Activated naive CD4-positive, alpha-beta T cell treated with anti-CD3 and anti-CD28 coated beads for 36 hours (primary cell): ENCODE data around the gene OR12D3. TPM values are rescaled to one million over a fixed set of nuclear protein-coding genes. Genes with fewer than 3 reads are reported as not detected.

ENCODE experiments used
- CTCF ChIA-PET: fragments of 350-600 bp; sonication (Branson Sonifier 250); formaldehyde crosslinking; loops from one replicate; lab custom pipeline; 2021; ENCODE audit warnings: antibody characterized with exemption; lab: Charles Lee
- DNase-seq: peaks from one replicate; pipeline ENCODE4 v3.0.0-alpha.2; 2020
- H3K27ac Mint-ChIP-seq: one replicate; pipeline ENCODE4 v1.8.0; 2021; ENCODE audit warnings: mild to moderate bottlenecking, mixed read lengths
- H3K27me3 Mint-ChIP-seq: one replicate; pipeline ENCODE4 v1.8.0; 2021; ENCODE audit warnings: low read depth, mixed read lengths
- H3K36me3 Mint-ChIP-seq: one replicate; pipeline ENCODE4 v1.8.0; 2021; ENCODE audit warnings: low read depth, mixed read lengths
- H3K4me1 Mint-ChIP-seq: one replicate; pipeline ENCODE4 v1.8.0; 2021; ENCODE audit warnings: low read depth, mixed read lengths
- H3K4me3 Mint-ChIP-seq: one replicate; pipeline ENCODE4 v1.8.0; 2021; ENCODE audit warnings: mild to moderate bottlenecking, moderate library complexity, mixed read lengths
- H3K9me3 Mint-ChIP-seq: one replicate; pipeline ENCODE4 v1.8.0; 2021; ENCODE audit warnings: mixed read lengths
- intact Hi-C: fragments of 100-400 bp; cut with micrococcal nuclease; formaldehyde crosslinking; loops from one replicate; pipeline ENCODE4 v1.15.1; 2023
- total RNA-seq, 2 experiments: library from RNA; stranded (reverse); gene quantifications; one replicate each; pipeline ENCODE4 v1.2.3, GENCODE V29; 2021

OR12D3 gene, protein sequence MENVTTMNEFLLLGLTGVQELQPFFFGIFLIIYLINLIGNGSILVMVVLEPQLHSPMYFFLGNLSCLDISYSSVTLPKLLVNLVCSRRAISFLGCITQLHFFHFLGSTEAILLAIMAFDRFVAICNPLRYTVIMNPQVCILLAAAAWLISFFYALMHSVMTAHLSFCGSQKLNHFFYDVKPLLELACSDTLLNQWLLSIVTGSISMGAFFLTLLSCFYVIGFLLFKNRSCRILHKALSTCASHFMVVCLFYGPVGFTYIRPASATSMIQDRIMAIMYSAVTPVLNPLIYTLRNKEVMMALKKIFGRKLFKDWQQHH
- not detected for total RNA-seq

DNA sequence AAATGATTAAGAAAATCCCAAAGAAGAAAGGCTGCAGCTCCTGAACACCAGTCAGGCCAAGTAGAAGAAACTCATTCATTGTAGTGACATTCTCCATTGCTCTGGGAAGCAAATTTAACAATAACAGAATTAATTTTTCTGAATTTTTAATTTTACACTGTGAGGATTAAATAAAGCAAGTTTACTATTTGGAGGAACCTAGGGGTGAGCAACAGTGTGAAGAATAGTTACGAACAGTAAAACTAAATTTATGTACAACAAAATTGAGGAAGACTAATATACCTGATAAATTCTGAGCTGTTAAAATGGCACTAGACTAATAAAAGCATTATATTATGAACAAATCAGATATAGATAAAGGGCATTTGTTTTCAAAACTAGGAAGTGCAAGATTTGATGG, at the start of gene OR12D3:
OR12D3 (minus strand) TSS at position 101 of the 400 bp plus-strand sequence; CDS start at position 97, 4 bp downstream.
- intact Hi-C loops = no loop called here
- Mint-ChIP-seq H3K9me3 (no peaks in the 10 kb centered on the region), H3K27ac (no peak within 1 kb of the TSS), H3K36me3 (no peaks in the 10 kb centered on the region), H3K27me3 (peaks cover 21% of the 10 kb centered on the region), H3K4me1 (no peaks in the 10 kb centered on the region), H3K4me3 (no peak within 1 kb of the TSS)
- DNase-seq = no peak
- CTCF ChIA-PET = interaction anchor here (0.6 kb wide), 1 partner anchor 637 kb away, joined by 4 read pairs; no protein-coding TSS in a partner anchor

DNA sequence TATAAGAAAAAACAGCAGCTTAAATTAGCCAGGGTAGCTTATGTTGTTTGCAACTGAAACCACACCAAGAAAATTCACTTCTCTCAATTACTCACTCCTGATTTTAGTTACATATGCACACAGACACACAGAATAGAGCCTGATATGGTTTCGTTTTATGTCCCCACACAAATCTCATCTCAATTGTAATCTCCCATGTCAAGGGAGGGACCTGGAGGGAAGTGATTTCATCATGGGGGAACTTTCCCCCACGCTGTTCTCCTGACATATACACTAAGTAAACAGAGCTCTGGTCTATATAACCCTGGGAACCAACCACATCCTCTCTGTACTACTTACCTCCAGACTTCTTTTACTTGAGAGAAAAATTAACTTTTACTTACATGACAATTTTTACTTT, 49.5 kb upstream of the OR12D3 start:
- H3K4me3 Mint-ChIP-seq = no peak overlapping the region
- peak; percentile 10 for DNase-seq
- no peak overlapping the region for H3K27ac Mint-ChIP-seq
- H3K9me3 Mint-ChIP-seq = no peaks in the 10 kb centered on the region
- intact Hi-C loops = no loop called here
- peaks cover 44% of the 10 kb centered on the region for H3K27me3 Mint-ChIP-seq
- H3K4me1 Mint-ChIP-seq = peaks cover 4% of the 10 kb centered on the region
- CTCF ChIA-PET = no interaction called here
- H3K36me3 Mint-ChIP-seq = no peaks in the 10 kb centered on the region

DNA sequence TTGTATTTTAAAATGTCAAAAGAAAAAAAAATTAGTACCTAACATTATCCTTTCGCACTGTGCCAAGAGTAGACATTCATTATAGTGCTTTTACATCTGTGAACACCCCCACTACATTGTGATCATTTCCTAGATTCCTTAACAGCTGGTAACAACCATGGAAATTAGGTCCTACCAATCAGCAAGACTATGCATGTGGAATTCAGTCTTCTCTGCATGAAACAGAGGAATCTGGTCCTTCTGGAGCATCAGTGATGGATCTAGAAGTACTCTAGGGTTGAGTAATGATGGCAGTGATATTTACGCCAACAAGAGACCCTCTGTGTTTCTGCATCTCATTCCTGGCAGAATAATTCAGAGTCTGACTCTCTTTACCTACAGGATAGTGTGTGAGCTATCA, 49.1 kb upstream of the OR12D3 start:
- DNase-seq = no peak
- Mint-ChIP-seq H3K4me3 (no peak overlapping the region), H3K9me3 (no peaks in the 10 kb centered on the region), H3K27ac (no peak overlapping the region), H3K27me3 (peaks cover 43% of the 10 kb centered on the region), H3K36me3 (no peaks in the 10 kb centered on the region), H3K4me1 (peaks cover 4% of the 10 kb centered on the region)
- CTCF ChIA-PET = no interaction called here
- intact Hi-C loops = no loop called here

DNA sequence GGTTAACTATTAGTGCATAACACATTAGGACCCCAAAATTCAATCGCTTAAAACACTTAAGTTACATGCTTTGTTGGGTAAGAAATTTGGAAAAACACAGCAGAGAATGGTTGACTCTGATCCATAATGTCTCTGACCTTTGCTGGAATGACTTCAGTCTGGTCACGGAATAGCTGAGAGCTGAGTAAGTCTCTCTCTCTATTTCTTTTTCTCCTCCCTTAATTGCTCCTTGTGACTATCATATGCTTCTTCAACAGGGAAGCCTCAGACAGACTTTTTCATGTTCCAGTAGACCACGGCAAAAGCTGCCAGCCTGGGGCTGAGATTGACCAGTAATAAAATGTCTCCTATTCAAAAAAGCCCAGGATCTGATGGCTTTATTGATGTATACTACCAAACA, 44.4 kb upstream of the OR12D3 start:
- Mint-ChIP-seq H3K4me3 (no peak overlapping the region), H3K9me3 (no peaks in the 10 kb centered on the region), H3K27ac (no peak overlapping the region), H3K4me1 (peaks cover under 1% of the 10 kb centered on the region), H3K27me3 (peaks cover 34% of the 10 kb centered on the region), H3K36me3 (no peaks in the 10 kb centered on the region)
- intact Hi-C loops = no loop called here
- CTCF ChIA-PET = no interaction called here
- no peak for DNase-seq

DNA sequence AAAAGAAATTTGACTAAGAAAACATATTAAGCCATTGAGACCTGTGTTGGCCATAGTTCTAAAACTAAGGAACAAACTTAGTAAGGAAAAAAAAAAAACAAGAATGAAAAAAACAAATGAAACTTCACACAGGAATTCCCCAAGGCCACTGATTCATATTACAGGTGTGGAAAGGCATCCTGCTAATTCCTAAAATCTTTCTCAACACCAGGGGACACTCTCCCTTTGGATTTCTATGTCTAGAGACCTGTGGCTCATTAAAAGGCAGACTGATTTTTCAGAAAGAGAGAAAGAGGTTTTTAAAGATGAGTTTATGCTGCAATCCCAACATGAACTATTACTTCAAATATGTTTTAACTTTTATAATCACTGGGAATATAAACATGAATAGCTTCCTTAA, 39.5 kb upstream of the OR12D3 start, which contains the start of gene OR12D1:
OR12D1 (plus strand) TSS at position 341 of the 400 bp plus-strand sequence.
- no peak for DNase-seq
- Mint-ChIP-seq H3K4me3 (no peak within 1 kb of the TSS), H3K4me1 (no peaks in the 10 kb centered on the region), H3K27ac (no peak within 1 kb of the TSS), H3K9me3 (peaks cover 13% of the 10 kb centered on the region), H3K27me3 (peaks cover 49% of the 10 kb centered on the region), H3K36me3 (no peaks in the 10 kb centered on the region)
- intact Hi-C loops = no loop called here
- CTCF ChIA-PET = no interaction called here

DNA sequence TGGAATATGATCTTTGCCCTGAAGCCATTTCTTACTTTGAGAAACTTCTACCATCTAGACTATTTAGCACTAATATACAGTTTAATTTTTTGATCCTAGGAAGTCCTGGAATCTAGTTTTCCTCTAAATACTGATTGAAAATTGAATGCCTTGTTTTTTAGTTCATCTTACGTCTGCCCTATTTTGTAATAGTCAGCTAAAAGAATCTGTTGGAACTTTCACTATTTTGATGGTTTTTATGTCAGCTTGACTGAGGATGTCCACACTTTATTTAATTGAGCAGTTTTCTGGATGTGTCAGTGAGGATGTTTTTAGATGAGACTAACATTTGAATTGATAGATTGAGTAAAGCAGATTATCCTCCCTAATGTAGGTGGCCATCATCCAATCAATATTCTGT, 28.7 kb upstream of the OR12D3 start:
- Mint-ChIP-seq H3K36me3 (no peaks in the 10 kb centered on the region), H3K27me3 (peaks cover 47% of the 10 kb centered on the region), H3K4me1 (no peaks in the 10 kb centered on the region), H3K9me3 (peaks cover 5% of the 10 kb centered on the region), H3K4me3 (no peak overlapping the region), H3K27ac (no peak overlapping the region)
- no peak for DNase-seq
- CTCF ChIA-PET = no interaction called here
- intact Hi-C loops = no loop called here

DNA sequence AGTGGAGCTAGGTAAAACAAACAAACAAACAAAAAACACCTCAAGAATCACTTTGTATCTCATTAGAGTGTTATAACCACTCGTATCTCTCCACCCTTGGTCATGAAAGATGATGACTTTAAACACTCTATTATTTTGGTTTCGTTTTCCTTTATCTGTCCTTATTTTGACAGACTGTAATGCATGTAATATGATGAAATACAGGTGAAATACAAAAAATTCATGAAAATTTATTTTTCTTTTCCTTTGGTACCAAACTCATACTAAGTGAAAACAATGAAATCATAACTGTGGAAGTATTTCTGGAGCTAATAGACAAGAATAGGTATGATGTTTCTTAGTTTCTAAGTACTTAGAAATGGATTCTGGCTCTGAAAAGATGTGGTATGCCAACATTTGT, 24.4 kb upstream of the OR12D3 start:
- Mint-ChIP-seq H3K4me1 (no peaks in the 10 kb centered on the region), H3K27me3 (peaks cover 32% of the 10 kb centered on the region), H3K4me3 (no peak overlapping the region), H3K27ac (no peak overlapping the region), H3K36me3 (no peaks in the 10 kb centered on the region), H3K9me3 (no peaks in the 10 kb centered on the region)
- no peak for DNase-seq
- intact Hi-C loops = no loop called here
- CTCF ChIA-PET = interaction anchor here (0.6 kb wide), 1 partner anchor 266 kb away, joined by 3 read pairs; no protein-coding TSS in a partner anchor

DNA sequence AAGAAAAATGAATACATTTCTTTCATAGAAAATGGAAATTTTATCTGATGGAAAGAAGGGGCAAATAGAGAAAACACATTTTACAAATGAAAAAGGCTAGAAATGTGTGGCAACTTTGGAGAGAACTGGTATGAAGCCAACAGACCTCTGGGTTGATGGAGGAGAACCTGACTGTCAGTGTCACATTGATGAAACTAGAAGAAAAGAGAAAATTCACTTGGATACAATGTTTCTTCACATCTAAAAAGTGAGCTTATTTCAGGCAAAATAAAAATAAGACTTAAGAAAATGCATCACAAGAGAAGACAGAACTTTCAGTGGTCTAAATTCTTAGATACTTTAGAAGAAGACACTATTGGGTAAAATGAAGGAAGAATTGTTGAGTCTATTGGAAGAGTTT, 20.2 kb upstream of the OR12D3 start, which contains the start of gene OR12D2:
OR12D2 (plus strand) TSS at position 301 of the 400 bp plus-strand sequence. CDS start 1,069 bp downstream, outside the sequence.
- Mint-ChIP-seq H3K27me3 (peaks cover 30% of the 10 kb centered on the region), H3K36me3 (no peaks in the 10 kb centered on the region), H3K4me1 (no peaks in the 10 kb centered on the region), H3K4me3 (no peak within 1 kb of the TSS), H3K9me3 (no peaks in the 10 kb centered on the region), H3K27ac (no peak within 1 kb of the TSS)
- intact Hi-C loops = no loop called here
- CTCF ChIA-PET = interaction anchor here (1.4 kb wide), 1 partner anchor 258 kb away, joined by 3 read pairs; no protein-coding TSS in a partner anchor
- DNase-seq = no peak

DNA sequence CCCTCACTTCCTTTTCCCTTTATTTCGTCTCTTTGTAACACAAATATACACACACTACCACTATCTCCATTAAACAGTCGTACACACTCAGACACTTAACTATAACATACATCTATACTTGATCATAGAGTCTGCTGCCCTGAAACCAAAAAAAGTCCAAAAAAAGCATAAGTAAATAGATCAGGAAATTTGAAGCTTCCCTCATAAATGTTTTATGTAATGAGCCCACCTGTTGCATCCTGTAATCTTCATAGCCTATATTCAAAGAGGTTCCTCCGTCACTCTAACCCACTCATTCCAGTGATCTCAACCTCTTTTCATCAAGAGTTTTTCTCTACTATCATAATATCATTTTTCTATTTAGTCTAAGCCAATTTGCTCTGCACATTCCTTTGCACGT, 13.4 kb upstream of the OR12D3 start:
- H3K27me3 Mint-ChIP-seq = peaks cover 22% of the 10 kb centered on the region
- CTCF ChIA-PET = no interaction called here
- H3K36me3 Mint-ChIP-seq = no peaks in the 10 kb centered on the region
- no peaks in the 10 kb centered on the region for H3K4me1 Mint-ChIP-seq
- intact Hi-C loops = no loop called here
- H3K4me3 Mint-ChIP-seq = no peak overlapping the region
- no peak overlapping the region for H3K27ac Mint-ChIP-seq
- DNase-seq = no peak
- H3K9me3 Mint-ChIP-seq = no peaks in the 10 kb centered on the region

DNA sequence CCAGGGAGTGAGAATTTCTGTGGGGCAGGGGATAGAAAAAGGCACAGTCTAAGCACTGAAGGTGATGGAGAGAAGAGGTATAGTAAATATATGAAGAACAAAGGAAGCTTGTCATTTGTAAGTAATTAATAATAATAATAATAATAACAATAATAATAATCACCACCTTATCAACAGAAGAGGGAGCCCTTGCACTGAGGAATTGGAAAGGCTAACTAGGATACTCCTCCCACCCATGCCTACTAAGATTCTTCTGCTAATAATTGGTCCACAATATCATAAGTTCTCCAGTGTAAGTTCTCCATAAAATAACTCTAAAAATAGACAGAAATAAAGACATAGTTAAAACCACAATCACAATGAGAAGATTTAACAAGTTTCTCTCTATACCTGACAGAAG, 912 bp upstream of the OR12D3 start:
- Mint-ChIP-seq H3K4me3 (no peak overlapping the region), H3K9me3 (no peaks in the 10 kb centered on the region), H3K4me1 (no peaks in the 10 kb centered on the region), H3K27me3 (peaks cover 17% of the 10 kb centered on the region), H3K36me3 (no peaks in the 10 kb centered on the region), H3K27ac (no peak overlapping the region)
- CTCF ChIA-PET = interaction anchor here (1.6 kb wide), 1 partner anchor 275 kb away, joined by 3 read pairs; no protein-coding TSS in a partner anchor
- DNase-seq = no peak
- intact Hi-C loops = loop anchor here (2.0 kb wide), 1 partner anchor 213 kb away; no protein-coding TSS in a partner anchor

DNA sequence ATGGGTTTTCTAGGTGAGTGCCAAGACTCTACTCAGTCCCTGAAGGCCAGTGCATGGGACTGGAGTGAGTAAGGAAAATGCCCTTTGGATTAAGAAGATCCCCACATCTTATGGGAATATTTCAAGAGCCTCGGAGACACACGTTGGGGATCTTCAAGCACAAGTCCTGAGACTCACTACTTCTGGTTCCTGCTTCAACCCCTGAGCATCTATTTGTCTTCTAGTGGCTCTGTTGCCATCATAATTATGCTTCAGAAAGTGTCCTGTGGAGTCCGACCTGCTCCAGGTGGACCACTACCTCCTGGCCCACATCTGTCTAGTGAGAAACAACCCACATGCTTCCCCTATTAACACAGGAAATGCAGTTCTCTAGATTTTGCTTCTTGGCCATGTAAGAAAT, 6.3 kb downstream of the OR12D3 start, which contains the start of gene OR5V1:
OR5V1 (minus strand) TSS at position 101 of the 400 bp plus-strand sequence. CDS start 12,670 bp downstream, outside the sequence.
- no peak for DNase-seq

DNA sequence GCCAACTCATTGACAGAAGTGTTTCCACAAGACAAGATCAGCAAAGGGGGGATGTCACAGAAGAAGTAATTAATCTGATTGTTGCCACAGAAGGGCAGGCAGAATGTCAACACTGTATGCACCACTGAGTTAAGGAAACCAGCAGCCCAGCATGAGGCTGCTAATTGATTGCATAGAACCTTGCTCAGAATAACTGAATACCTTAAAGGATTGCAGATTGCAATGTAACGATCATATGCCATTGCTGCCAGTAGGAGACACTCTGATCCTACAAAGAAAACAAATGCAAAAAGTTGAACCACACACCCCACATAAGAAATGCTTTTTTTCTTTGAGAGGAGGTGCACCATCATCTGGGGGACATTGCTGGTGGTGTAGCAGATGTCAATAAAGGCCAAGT, 19.5 kb downstream of the OR12D3 start:
- DNase-seq = no peak
- intact Hi-C loops = no loop called here
- Mint-ChIP-seq H3K9me3 (peaks cover 9% of the 10 kb centered on the region), H3K27me3 (peaks cover 41% of the 10 kb centered on the region), H3K4me1 (no peaks in the 10 kb centered on the region), H3K36me3 (peaks cover 2% of the 10 kb centered on the region), H3K4me3 (no peak overlapping the region), H3K27ac (no peak overlapping the region)
- CTCF ChIA-PET = no interaction called here

More for the DNA sequence above, 6.3 kb downstream of the OR12D3 start, which contains the start of gene OR5V1:
- Mint-ChIP-seq H3K9me3 (no peaks in the 10 kb centered on the region), H3K27me3 (peaks cover 29% of the 10 kb centered on the region), H3K4me1 (no peaks in the 10 kb centered on the region), H3K36me3 (no peaks in the 10 kb centered on the region), H3K27ac (no peak within 1 kb of the TSS), H3K4me3 (no peak within 1 kb of the TSS)
- intact Hi-C loops = no loop called here
- CTCF ChIA-PET = no interaction called here

DNA sequence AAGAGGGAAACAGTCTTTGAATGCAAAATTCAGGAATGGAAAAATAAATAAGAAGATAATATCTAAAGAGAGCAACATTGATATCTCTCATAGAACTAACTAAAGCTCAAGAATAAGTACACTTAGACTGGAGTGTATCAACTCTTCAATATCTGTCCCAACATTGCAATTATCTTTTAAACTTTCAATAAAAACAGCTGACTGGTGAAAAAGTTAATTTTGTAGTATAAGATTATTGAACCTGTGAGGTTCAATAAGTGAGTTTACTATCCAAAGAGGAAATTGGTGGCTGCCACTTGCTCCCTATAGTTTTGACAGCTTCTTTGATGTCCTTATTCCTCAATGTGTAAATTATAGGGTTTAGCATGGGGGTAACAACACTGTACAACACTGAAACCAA, 20.1 kb downstream of the OR12D3 start:
- DNase-seq = no peak
- CTCF ChIA-PET = no interaction called here
- Mint-ChIP-seq H3K27ac (no peak overlapping the region), H3K4me3 (no peak overlapping the region), H3K4me1 (no peaks in the 10 kb centered on the region), H3K9me3 (peaks cover 9% of the 10 kb centered on the region), H3K36me3 (peaks cover 2% of the 10 kb centered on the region), H3K27me3 (peaks cover 38% of the 10 kb centered on the region)
- intact Hi-C loops = no loop called here
